GM23248 (cell line): ENCODE measurements around the gene SERAC1. TPM values are rescaled to one million over a fixed set of nuclear protein-coding genes. Genes with fewer than 3 reads are reported as not detected.

ENCODE experiments used
- DNase-seq: peaks from one replicate; pipeline ENCODE4 v3.0.0-alpha.2; 2015
- H2AFZ ChIP-seq: fragments of 200-600 bp; sonication (generic); 2 replicates; pipeline ENCODE4 v1.6.1; 2016; ENCODE audit warnings: antibody characterized with exemption
- H3F3A ChIP-seq: fragments of 200-600 bp; sonication (generic); 2 replicates; pipeline ENCODE4 v1.6.1; 2016; ENCODE audit warnings: mild to moderate bottlenecking, antibody characterized with exemption, mixed run types; ENCODE audit not compliant: insufficient read depth
- H3K27ac ChIP-seq: fragments of 200-600 bp; sonication (generic); 2 replicates; pipeline ENCODE4 v1.5.1; 2016; ENCODE audit warnings: mild to moderate bottlenecking
- H3K27me3 ChIP-seq: fragments of 200-600 bp; sonication (generic); replicated peaks from 2 replicates; pipeline ENCODE4 v1.6.1; 2016; ENCODE audit warnings: mild to moderate bottlenecking; ENCODE audit not compliant: insufficient read depth
- H3K36me3 ChIP-seq: fragments of 200-600 bp; sonication (generic); 2 replicates; pipeline ENCODE4 v1.6.1; 2016; ENCODE audit warnings: low read depth, mild to moderate bottlenecking
- H3K4me1 ChIP-seq: fragments of 200-600 bp; sonication (generic); 2 replicates; pipeline ENCODE4 v1.6.1; 2016; ENCODE audit warnings: mild to moderate bottlenecking; ENCODE audit not compliant: insufficient read depth
- H3K4me2 ChIP-seq: fragments of 200-600 bp; sonication (generic); one replicate; pipeline ENCODE4 v1.6.1; 2016; ENCODE audit warnings: mild to moderate bottlenecking; ENCODE audit not compliant: unreplicated experiment
- H3K4me3 ChIP-seq: fragments of 200-600 bp; sonication (generic); 2 replicates; pipeline ENCODE4 v1.5.1; 2016; ENCODE audit warnings: mild to moderate bottlenecking
- H3K79me2 ChIP-seq: fragments of 200-600 bp; sonication (generic); 2 replicates; pipeline ENCODE4 v1.6.1; 2016; ENCODE audit warnings: mild to moderate bottlenecking; ENCODE audit not compliant: insufficient read depth
- H3K9ac ChIP-seq: fragments of 200-600 bp; sonication (generic); 2 replicates; pipeline ENCODE4 v1.6.1; 2016; ENCODE audit warnings: mild to moderate bottlenecking
- H3K9me2 ChIP-seq: fragments of 200-600 bp; sonication (generic); 2 replicates; pipeline ENCODE4 v1.6.1; 2016; ENCODE audit warnings: mixed run types, mild to moderate bottlenecking, moderate library complexity; ENCODE audit not compliant: insufficient read depth
- H3K9me3 ChIP-seq: fragments of 200-600 bp; sonication (generic); one replicate; pipeline ENCODE4 v1.6.1; 2017; ENCODE audit warnings: low read depth
- H4K20me1 ChIP-seq: fragments of 200-600 bp; sonication (generic); 2 replicates; pipeline ENCODE4 v1.6.0; 2016; ENCODE audit not compliant: insufficient read depth
- EZH2 ChIP-seq: fragments of 200-600 bp; sonication (generic); IDR thresholded peaks from 2 replicates; pipeline ENCODE4 v1.6.1; 2018; ENCODE audit warnings: antibody characterized with exemption, mild to moderate bottlenecking; ENCODE audit not compliant: insufficient read depth, poor library complexity, severe bottlenecking
- EZH2phosphoT487 ChIP-seq: fragments of 200-600 bp; sonication (generic); IDR thresholded peaks from 2 replicates; pipeline ENCODE4 v1.6.1; 2018; ENCODE audit warnings: antibody characterized with exemption, moderate library complexity, mild to moderate bottlenecking, low read depth; ENCODE audit not compliant: insufficient read depth
- WGBS, 2 experiments: methylation state at CpG; one replicate each; pipeline ENCODE4 v1.1.6; 2015 to 2017; ENCODE audit warnings: low lambda C conversion rate in 2 of 2, low coverage in 1 of 2; ENCODE audit errors: missing lambda C conversion rate in 2 of 2; 5-methylcytosine and 5-hydroxymethylcytosine counted together
- in situ Hi-C: fragments of 300-500 bp; cut with MboI; formaldehyde crosslinking; loops from 2 replicates; pipeline ENCODE4 v1.15.0; 2020
- polyA plus RNA-seq: library from polyadenylated mRNA; unstranded; fragments of >200 nt; fragmentation: Nextera tagmentation; extraction: Ambion mirVana; gene quantifications from 2 replicates; pipeline ENCODE4 v1.2.1, GENCODE V29; 2016
- total RNA-seq: library from RNA; depleted of rRNA; stranded (reverse); fragments of >200 nt; shearing (Covaris generic); gene quantifications from 2 replicates; pipeline ENCODE4 v1.2.3, GENCODE V29; 2014

SERAC1 gene
- total and polyA plus RNA-seq, 2 experiments from 2014 or later, result 8.4 to 10.8 TPM

DNA sequence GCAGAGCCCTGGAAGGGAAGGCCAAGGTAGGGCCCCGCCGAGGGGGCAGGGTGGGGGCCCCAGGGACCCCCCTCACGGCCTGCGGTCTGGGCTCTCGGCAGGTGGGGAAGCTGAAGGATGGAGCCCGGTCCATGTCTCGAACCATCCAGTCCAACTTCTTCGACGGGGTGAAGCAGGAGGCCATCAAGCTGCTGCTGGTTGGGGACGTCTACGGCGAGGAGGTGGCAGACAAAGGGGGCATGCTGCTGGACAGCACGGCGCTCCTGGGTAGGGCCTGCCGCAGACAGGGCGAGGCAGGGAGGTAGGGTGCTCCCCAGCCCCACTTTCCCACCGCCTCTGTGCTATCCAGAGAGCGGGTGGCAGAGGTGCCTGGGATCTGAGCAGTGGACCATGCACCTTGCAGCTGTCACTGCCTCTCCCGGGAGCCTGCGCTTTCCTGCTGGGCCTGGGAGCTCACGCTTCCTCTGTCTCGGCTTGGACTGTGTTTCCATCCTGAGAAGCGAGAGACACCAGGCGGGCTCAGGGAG, 103.3 kb downstream of the SERAC1 start:
- H3K9me2 ChIP-seq, result no peaks in the 10 kb centered on the region
- peaks cover 22% of the 10 kb centered on the region for H3K36me3 ChIP-seq
- H3K4me1 ChIP-seq, result peaks cover 32% of the 10 kb centered on the region
- no peak overlapping the region for H3K9ac ChIP-seq
- in situ Hi-C loops, result loop anchor here (25.0 kb wide), 1 partner anchor 302 kb away; no protein-coding TSS in a partner anchor
- TF ChIP-seq EZH2phosphoT487 (no peak), EZH2 (no peak)
- H3F3A ChIP-seq, result peaks cover 44% of the 10 kb centered on the region
- no peak overlapping the region for H3K4me2 ChIP-seq
- no peaks in the 10 kb centered on the region for H3K9me3 ChIP-seq
- DNase-seq, result no peak
- no peaks in the 10 kb centered on the region for H3K79me2 ChIP-seq
- H3K27ac ChIP-seq, result no peak overlapping the region
- H3K27me3 ChIP-seq, result no peaks in the 10 kb centered on the region
- H3K4me3 ChIP-seq, result no peak overlapping the region
- no peak overlapping the region for H2AFZ ChIP-seq
- H4K20me1 ChIP-seq, result no peaks in the 10 kb centered on the region
- 91 to 93% methylated on average over 22 to 24 of the region's 24 CpGs for WGBS, 2 experiments

DNA sequence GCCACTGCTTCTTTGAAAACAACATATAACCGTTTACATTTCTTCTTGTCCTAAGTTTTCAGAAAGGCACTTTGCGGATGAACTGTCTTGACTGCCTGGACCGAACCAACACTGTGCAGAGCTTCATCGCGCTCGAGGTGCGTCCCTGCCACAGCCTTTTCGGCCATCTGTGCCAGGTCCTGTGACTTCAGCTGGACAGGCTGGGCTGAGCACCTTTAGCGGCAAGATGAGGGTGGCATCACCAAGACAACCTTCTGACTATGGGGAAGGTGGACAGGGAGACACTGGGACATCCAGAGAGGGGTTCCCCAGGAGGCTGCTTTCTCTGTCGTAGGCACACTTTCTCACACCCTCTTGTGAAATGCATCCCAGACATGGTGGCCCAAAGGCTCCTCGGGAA, 104.3 kb downstream of the SERAC1 start:
- 93% methylated on average over 11 of the region's 11 CpGs for WGBS, 2 experiments
- Histone ChIP-seq H3K9me3 (no peaks in the 10 kb centered on the region), H3K27me3 (no peaks in the 10 kb centered on the region), H3F3A (peaks cover 39% of the 10 kb centered on the region), H3K79me2 (peaks cover 7% of the 10 kb centered on the region; the same call in 1 of the 2 replicates), H3K4me3 (no peak overlapping the region), H3K36me3 (peaks cover 22% of the 10 kb centered on the region), H3K4me1 (peaks cover 29% of the 10 kb centered on the region), H3K9me2 (no peaks in the 10 kb centered on the region), H4K20me1 (no peaks in the 10 kb centered on the region), H3K4me2 (no peak overlapping the region), H2AFZ (no peak overlapping the region), H3K27ac (no peak overlapping the region), H3K9ac (no peak overlapping the region)
- DNase-seq, result no peak
- in situ Hi-C loops, result loop anchor here (25.0 kb wide), 1 partner anchor 301 kb away; no protein-coding TSS in a partner anchor
- no peak for TF ChIP-seq EZH2phosphoT487
- TF ChIP-seq EZH2, result no peak

DNA sequence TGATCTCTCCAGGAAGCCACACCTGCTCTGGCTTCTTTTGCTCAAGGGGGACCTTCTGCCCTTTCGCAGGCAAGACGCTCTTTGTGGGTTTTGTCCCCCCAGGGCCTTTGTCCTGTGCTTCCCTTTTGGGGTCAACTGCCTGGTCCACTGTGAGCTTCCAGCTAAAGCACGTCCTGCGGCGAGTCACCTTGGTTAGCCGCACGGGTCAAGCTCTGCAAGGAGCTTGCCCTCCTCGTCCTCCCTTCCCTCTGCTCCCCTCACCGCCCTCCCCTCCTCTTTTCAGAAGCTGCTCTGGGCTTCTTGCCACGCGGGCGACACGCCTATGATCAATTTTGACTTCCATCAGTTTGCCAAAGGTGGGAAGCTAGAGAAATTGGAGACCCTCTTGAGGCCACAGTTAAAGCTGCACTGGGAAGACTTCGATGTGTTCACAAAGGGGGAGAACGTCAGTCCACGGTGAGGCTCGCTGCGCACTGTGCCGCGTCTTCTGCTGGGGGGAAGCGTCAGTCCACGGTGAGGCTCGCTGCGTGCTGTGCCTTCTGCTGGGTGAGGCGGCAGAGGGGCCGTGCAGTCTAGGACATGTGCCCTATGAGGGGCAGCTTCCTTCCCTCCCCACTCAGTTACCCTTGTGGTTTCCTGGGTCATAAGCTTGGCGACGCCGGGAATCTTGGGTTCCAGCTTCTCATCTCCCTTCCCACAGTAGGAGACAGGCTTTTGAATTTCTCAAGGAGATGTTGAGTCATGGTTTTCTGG, 106.2 kb downstream of the SERAC1 start:
- 95% methylated on average over 28 to 29 of the region's 29 CpGs for WGBS, 2 experiments
- H3K4me2 ChIP-seq, result no peak overlapping the region

DNA sequence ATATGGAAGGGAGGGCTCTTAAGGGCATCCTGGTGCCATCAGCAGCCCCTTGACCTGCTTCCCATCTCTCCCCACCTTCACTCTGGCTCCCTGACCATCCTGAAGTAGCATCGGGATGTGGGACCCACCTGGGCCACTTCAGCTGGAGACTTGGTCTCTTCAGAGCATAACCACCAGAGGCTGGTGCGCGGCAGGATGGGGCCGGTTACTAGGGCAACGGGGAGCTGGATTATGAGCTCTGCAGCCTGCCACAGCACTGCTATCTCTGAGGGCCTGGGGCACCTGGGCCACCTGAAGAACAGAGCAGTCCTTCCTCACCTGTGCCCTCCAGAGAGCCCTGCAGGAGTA, 106.7 kb downstream of the SERAC1 start:
- Histone ChIP-seq H3K27me3 (no peaks in the 10 kb centered on the region), H3K4me3 (no peak overlapping the region), H3K4me2 (peak overlapping the region; percentile 65), H3K9me3 (no peaks in the 10 kb centered on the region), H3K27ac (peak overlapping the region; percentile 99), H3K36me3 (peaks cover 16% of the 10 kb centered on the region), H3K4me1 (peaks cover 44% of the 10 kb centered on the region), H3K9ac (peak overlapping the region; percentile 88), H4K20me1 (no peaks in the 10 kb centered on the region), H2AFZ (no peak overlapping the region), H3K79me2 (peaks cover 9% of the 10 kb centered on the region; the same call in 1 of the 2 replicates), H3K9me2 (no peaks in the 10 kb centered on the region), H3F3A (peaks cover 38% of the 10 kb centered on the region)
- no peak for DNase-seq
- in situ Hi-C loops, result loop anchor here (25.0 kb wide), 1 partner anchor 299 kb away; no protein-coding TSS in a partner anchor
- 81 to 83% methylated on average over 5 of the region's 5 CpGs for WGBS, 2 experiments
- TF ChIP-seq EZH2phosphoT487 (no peak), EZH2 (no peak)

More for the DNA sequence above, 106.2 kb downstream of the SERAC1 start:
- Histone ChIP-seq H3K4me1 (peaks cover 39% of the 10 kb centered on the region), H4K20me1 (no peaks in the 10 kb centered on the region), H2AFZ (no peak overlapping the region), H3K27ac (peak overlapping the region; percentile 99), H3K36me3 (peaks cover 21% of the 10 kb centered on the region), H3K79me2 (peaks cover 9% of the 10 kb centered on the region; the same call in 1 of the 2 replicates), H3F3A (peaks cover 36% of the 10 kb centered on the region), H3K9me3 (no peaks in the 10 kb centered on the region), H3K9ac (no peak overlapping the region; the same call in 1 of the 2 replicates), H3K27me3 (no peaks in the 10 kb centered on the region), H3K9me2 (no peaks in the 10 kb centered on the region), H3K4me3 (no peak overlapping the region)
- peak; percentile 33 for DNase-seq
- TF ChIP-seq EZH2phosphoT487, result no peak
- no peak for TF ChIP-seq EZH2
- in situ Hi-C loops, result loop anchor here (25.0 kb wide), 1 partner anchor 300 kb away; no protein-coding TSS in a partner anchor
